HepG2 (cell line): ENCODE results near the gene PCSK2. TPM values are rescaled to one million over a fixed set of nuclear protein-coding genes. Genes with fewer than 3 reads are reported as not detected.

Experiments
- ATAC-seq: fragments of 200-7000 bp; cut with Tn5 transposase; 3 replicates; pipeline ENCODE4 v1.9.1; 2020; ENCODE audit warnings: mild to moderate bottlenecking, moderate library complexity
- BruUV-seq: library from RNA; stranded (reverse); fragments of 400-500 nt; replicated peaks from 2 replicates; lab custom pipeline; 2021; lab: Mats Ljungman, UMichigan
- CTCF ChIA-PET: fragments of 300-600 bp; formaldehyde crosslinking; extraction: SDS; loops from one replicate; lab custom pipeline; 2021; ENCODE audit warnings: low total read pairs, inconsistent platforms, low intra/inter-chr PET ratio; lab: Yijun Ruan, JAX
- POLR2A ChIA-PET: fragments of 350-600 bp; sonication (Branson Sonifier 250); formaldehyde crosslinking; loops from one replicate; lab custom pipeline; 2020; ENCODE audit warnings: antibody characterized with exemption, inconsistent platforms; lab: Yijun Ruan, JAX
- DNase-seq: peaks from one replicate; pipeline ENCODE4 v3.0.0-alpha.2; 2015; ENCODE audit warnings: low spot score
- FAIRE-seq: peaks from 3 replicates; lab custom pipeline; 2011; peaks lifted over from hg19 to GRCh38; lab: Jason Lieb, UNC
- H2AFZ ChIP-seq: one replicate; pipeline ENCODE4 v1.6.1; 2011; ENCODE audit warnings: low read length, inconsistent platforms
- H3K27ac ChIP-seq: fragments of 300-600 bp; 3 replicates; pipeline ENCODE4 v1.8.0; 2011; ENCODE audit warnings: mixed run types, mild to moderate bottlenecking, mixed read lengths, low read length, inconsistent platforms; ENCODE audit not compliant: insufficient read depth; ENCODE audit errors: extremely low read length
- H3K27me3 ChIP-seq, 2 experiments: fragments of 200-600 bp in 1 of 2; 2 replicates in 1 of 2; 3 replicates in 1 of 2; pipeline versions ENCODE4 v1.6.0 to v1.8.0; 2011; ENCODE audit warnings: low read length in 2 of 2, mild to moderate bottlenecking in 2 of 2, moderate library complexity in 2 of 2, inconsistent platforms in 1 of 2; ENCODE audit not compliant: insufficient read depth in 2 of 2, control insufficient read depth in 1 of 2
- H3K36me3 ChIP-seq, 2 experiments: fragments of 200-600 bp in 1 of 2; replicated peaks in 1 of 2; 2 replicates in 1 of 2; 3 replicates in 1 of 2; pipeline versions ENCODE4 v1.5.1 to v1.8.0; 2011; ENCODE audit warnings: low read length in 2 of 2, inconsistent platforms in 1 of 2; ENCODE audit not compliant: insufficient read depth in 2 of 2, control insufficient read depth in 1 of 2
- H3K4me1 ChIP-seq: 2 replicates; pipeline ENCODE4 v1.5.1; 2012; ENCODE audit warnings: low read length, inconsistent platforms; ENCODE audit not compliant: insufficient read depth
- H3K4me2 ChIP-seq: 2 replicates; pipeline ENCODE4 v1.6.0; 2011; ENCODE audit warnings: low read depth, low read length, inconsistent platforms
- H3K4me3 ChIP-seq, 3 experiments: fragments of 200-600 bp in 1 of 3; sonication (generic), shearing (Covaris generic) in 1 of 3; replicated peaks in 1 of 3; 2 replicates each; pipeline ENCODE4 v1.5.1; 2011 to 2016; ENCODE audit warnings: low read length in 3 of 3, inconsistent platforms in 2 of 3, low read depth in 2 of 3, mild to moderate bottlenecking in 2 of 3, control low read depth in 1 of 3, mixed read lengths in 1 of 3; ENCODE audit not compliant: insufficient read depth in 1 of 3
- H3K79me2 ChIP-seq: one replicate; pipeline ENCODE4 v1.6.1; 2011; ENCODE audit warnings: low read length, inconsistent platforms; ENCODE audit not compliant: insufficient read depth
- H3K9ac ChIP-seq: 2 replicates; pipeline ENCODE4 v1.6.0; 2011; ENCODE audit warnings: mild to moderate bottlenecking, low read depth, low read length, inconsistent platforms; ENCODE audit not compliant: insufficient read depth
- H3K9me3 ChIP-seq: 2 replicates; pipeline ENCODE4 v1.5.1; 2012; ENCODE audit warnings: mild to moderate bottlenecking, low read length
- H4K20me1 ChIP-seq: 2 replicates; pipeline ENCODE4 v1.6.0; 2011; ENCODE audit warnings: inconsistent platforms, mild to moderate bottlenecking, low read length, moderate library complexity; ENCODE audit not compliant: insufficient read depth
- ARID2 ChIP-seq: sonication (generic); formaldehyde crosslinking; IDR thresholded peaks from 2 replicates; pipeline ENCODE4 v1.8.1; 2022; ENCODE audit warnings: mild to moderate bottlenecking, missing genetic modification reagents, borderline replicate concordance
- DMAP1 ChIP-seq: IDR thresholded peaks from 2 replicates; pipeline ENCODE4 v1.6.1; 2016
- ESRRA ChIP-seq: sonication (generic); formaldehyde crosslinking; IDR thresholded peaks from 2 replicates; pipeline ENCODE4 v1.5.1; 2020; ENCODE audit warnings: mild to moderate bottlenecking, low read depth, missing genetic modification reagents
- HNRNPL ChIP-seq: fragments of 200-400 bp; formaldehyde crosslinking; IDR thresholded peaks from 2 replicates; pipeline ENCODE4 v1.6.1; 2017; ENCODE audit warnings: mild to moderate bottlenecking, low read depth, low read length
- IKZF4 ChIP-seq: sonication (generic); formaldehyde crosslinking; IDR thresholded peaks from 2 replicates; pipeline ENCODE4 v1.5.1; 2020; ENCODE audit warnings: borderline replicate concordance, mild to moderate bottlenecking, low read depth, missing genetic modification reagents; ENCODE audit errors: not compliant biosample characterization
- IKZF5 ChIP-seq: IDR thresholded peaks from 2 replicates; pipeline ENCODE4 v1.6.1; 2018; ENCODE audit warnings: missing genetic modification reagents, mild to moderate bottlenecking, missing compliant biosample characterization
- JARID2 ChIP-seq: sonication (generic); formaldehyde crosslinking; IDR thresholded peaks from 2 replicates; pipeline ENCODE4 v1.8.1; 2023; ENCODE audit warnings: missing genetic modification reagents, inconsistent platforms; ENCODE audit not compliant: insufficient replicate concordance
- KDM3A ChIP-seq: IDR thresholded peaks from 2 replicates; pipeline ENCODE4 v1.6.1; 2018; ENCODE audit warnings: low read depth, missing compliant biosample characterization
- KMT2A ChIP-seq: sonication (generic); formaldehyde crosslinking; IDR thresholded peaks from 2 replicates; pipeline ENCODE4 v1.4.0; 2020; ENCODE audit warnings: missing genetic modification reagents
- MAFF ChIP-seq: IDR thresholded peaks from 2 replicates; pipeline ENCODE4 v1.6.1; 2011; ENCODE audit warnings: low read depth, low read length, improper control_type of control experiment
- MAFK ChIP-seq, 2 experiments: IDR thresholded peaks in 1 of 2; conservative IDR thresholded peaks in 1 of 2; 2 replicates each; pipeline ENCODE4 v1.6.1; 2011; ENCODE audit warnings: improper control_type of control experiment in 2 of 2, low read length in 2 of 2
- MED1 ChIP-seq: sonication (generic); formaldehyde crosslinking; IDR thresholded peaks from 2 replicates; pipeline ENCODE4 v1.4.0; 2020; ENCODE audit warnings: missing genetic modification reagents
- NR2F1 ChIP-seq, 2 experiments: fragments of 450-650 bp in 1 of 2; formaldehyde crosslinking in 1 of 2; IDR thresholded peaks; 2 replicates each; pipeline versions ENCODE4 v1.5.0 to v1.6.1; 2016 to 2020; ENCODE audit warnings: mild to moderate bottlenecking in 1 of 2, missing compliant biosample characterization in 1 of 2, missing genetic modification reagents in 1 of 2, moderate library complexity in 1 of 2
- SNAPC5 ChIP-seq: sonication (generic); formaldehyde crosslinking; IDR thresholded peaks from 2 replicates; pipeline ENCODE4 v1.8.1; 2023; ENCODE audit warnings: mild to moderate bottlenecking, missing genetic modification reagents, borderline replicate concordance
- TBL1XR1 ChIP-seq: fragments of 150-350 bp; IDR thresholded peaks from 2 replicates; pipeline ENCODE4 v1.6.1; 2014; ENCODE audit warnings: borderline replicate concordance, low read length; ENCODE audit not compliant: partially characterized antibody
- TBX2 ChIP-seq: sonication (generic); formaldehyde crosslinking; IDR thresholded peaks from 2 replicates; pipeline ENCODE4 v1.5.0; 2020; ENCODE audit warnings: missing genetic modification reagents, mild to moderate bottlenecking, borderline replicate concordance
- ZNF136 ChIP-seq: sonication (generic); formaldehyde crosslinking; IDR thresholded peaks from 2 replicates; pipeline ENCODE4 v1.8.1; 2022; ENCODE audit warnings: low read depth, mild to moderate bottlenecking, moderate library complexity, missing genetic modification reagents
- ZNF543 ChIP-seq: sonication (generic); formaldehyde crosslinking; IDR thresholded peaks from 2 replicates; pipeline ENCODE4 v1.4.0; 2020; ENCODE audit warnings: mild to moderate bottlenecking, missing genetic modification reagents
- ZNF616 ChIP-seq: sonication (generic); formaldehyde crosslinking; IDR thresholded peaks from 2 replicates; pipeline ENCODE4 v1.5.0; 2020; ENCODE audit warnings: low read depth, mild to moderate bottlenecking, missing genetic modification reagents
- ZNF672 ChIP-seq: sonication (generic); formaldehyde crosslinking; IDR thresholded peaks from 2 replicates; pipeline ENCODE4 v1.8.1; 2022; ENCODE audit warnings: missing genetic modification reagents
- ZSCAN12 ChIP-seq: sonication (generic); formaldehyde crosslinking; IDR thresholded peaks from 2 replicates; pipeline ENCODE4 v1.9.0; 2021; ENCODE audit warnings: mild to moderate bottlenecking, missing genetic modification reagents
- whole genome bisulfite sequencing: methylation state at CpG from one replicate; pipeline ENCODE4 v1.1.6; 2017; ENCODE audit warnings: low lambda C conversion rate; 5-methylcytosine and 5-hydroxymethylcytosine counted together
- in situ Hi-C: cut with HindIII; loops from 2 replicates; pipeline ENCODE4 v1.10.0; 2017; ENCODE audit warnings: low pct_unique_long_range_greater_than_20kb; ENCODE audit not compliant: extremely low pct_ligation_motif_present
- intact Hi-C: fragments of 100-400 bp; cut with micrococcal nuclease; formaldehyde crosslinking; loops from one replicate; pipeline ENCODE4 v1.10.0; 2022; ENCODE audit not compliant: unreplicated experiment
- polyA plus RNA-seq, 8 experiments: library from polyadenylated mRNA; depleted of rRNA in 3 of 8; stranded (reverse) in 7 of 8; unstranded in 1 of 8; fragments of >200 nt; fragmentation: Illumina TruSeq in 4 of 8; extraction: Trizol in 4 of 8; gene quantifications; 2 replicates each; pipeline versions ENCODE4 v1.2.1 to v1.2.3, GENCODE V29; 2011 to 2016; ENCODE audit warnings: low read depth in 4 of 8, missing spikeins in 1 of 8, mixed read lengths in 1 of 8; ENCODE audit not compliant: insufficient read depth in 1 of 8
- total RNA-seq, 5 experiments: library from RNA; depleted of rRNA; stranded (reverse); fragments of >200 nt; fragmentation: Illumina TruSeq; extraction: Trizol; gene quantifications; 2 replicates each; pipeline ENCODE4 v1.2.3, GENCODE V29; 2016; ENCODE audit warnings: low read depth in 1 of 5

PCSK2 gene
- total and polyA plus RNA-seq, 2 of the 13 experiments (the other 11 are each of a cell fraction or from before 2014, with no cell fraction given): not detected

GRCh38 chr20:17339000-17339399 lies 112.2 kb downstream of the PCSK2 start:
- no TSS peak for BruUV-seq
- CTCF ChIA-PET: no interaction called here
- H3K27me3 ChIP-seq: peaks cover 0 to 3% of the 10 kb centered on the region in 2 experiments; a peak in 2 of 5 replicates

GRCh38 chr20:17343091-17343490 lies 116.3 kb downstream of the PCSK2 start:
- Histone ChIP-seq H2AFZ (no peak overlapping the region), H3K4me1 (no peaks in the 10 kb centered on the region), H3K9me3 (no peaks in the 10 kb centered on the region), H3K4me2 (no peak overlapping the region), H3K9ac (no peak overlapping the region), H3K36me3 (no peaks in the 10 kb centered on the region), H3K27ac (no peak overlapping the region), H3K4me3 (no peak overlapping the region), H3K79me2 (no peaks in the 10 kb centered on the region), H4K20me1 (no peaks in the 10 kb centered on the region), H3K27me3 (peaks cover 0 to 3% of the 10 kb centered on the region in 2 experiments; a peak in 2 of 5 replicates)
- FAIRE-seq: no peak
- 9% methylated on average over 1 of the region's 1 CpG for whole genome bisulfite sequencing
- CTCF ChIA-PET: no interaction called here
- ATAC-seq: no peak
- no peak for DNase-seq
- POLR2A ChIA-PET: no interaction called here
- BruUV-seq: no TSS peak
- in situ Hi-C loops: no loop called here
- intact Hi-C loops: no loop called here
- no peak for TF ChIP-seq SNAPC5 (CRISPR knock-in tag)
- TF ChIP-seq ZNF543 (CRISPR knock-in tag): no peak
- no peak for TF ChIP-seq NR2F1 (CRISPR knock-in tag; IDR thresholded peaks at IDR 0.05)
- no peak for TF ChIP-seq KDM3A (CRISPR knock-in tag)
- no peak for TF ChIP-seq ZNF616 (CRISPR knock-in tag)
- no peak for TF ChIP-seq HNRNPL
- TF ChIP-seq DMAP1: no peak
- no peak for TF ChIP-seq KMT2A
- TF ChIP-seq TBX2: no peak
- no peak for TF ChIP-seq ZSCAN12 (CRISPR knock-in tag)
- TF ChIP-seq MED1 (CRISPR knock-in tag): no peak
- TF ChIP-seq ESRRA (CRISPR knock-in tag): no peak
- TF ChIP-seq TBL1XR1: no peak

More at GRCh38 chr20:17339000-17339399, 112.2 kb downstream of the PCSK2 start:
- Histone ChIP-seq H3K79me2 (no peaks in the 10 kb centered on the region), H4K20me1 (no peaks in the 10 kb centered on the region), H2AFZ (no peak overlapping the region), H3K36me3 (no peaks in the 10 kb centered on the region), H3K9ac (no peak overlapping the region), H3K4me1 (no peaks in the 10 kb centered on the region)
- no peak for ATAC-seq
- in situ Hi-C loops: no loop called here
- TF ChIP-seq ESRRA (CRISPR knock-in tag) (no peak), ARID2 (CRISPR knock-in tag) (no peak), ZNF136 (CRISPR knock-in tag) (no peak), MAFF (peak; percentile 96), MAFK (conservative IDR thresholded peaks at IDR 0.05 in 1 of 2, IDR thresholded peaks at IDR 0.05 in 1 of 2; ENCODE audit: low read length in 2 of 2) (peak; percentile 98), ZNF672 (no peak), IKZF4 (CRISPR knock-in tag) (no peak), JARID2 (CRISPR knock-in tag) (no peak), IKZF5 (CRISPR knock-in tag) (no peak)
- TF ChIP-seq, all 625 proteins: peak for 2
- Histone ChIP-seq H3K9me3 (no peaks in the 10 kb centered on the region), H3K4me2 (no peak overlapping the region), H3K4me3 (no peak overlapping the region), H3K27ac (no peak overlapping the region)
- DNase-seq: no peak
- POLR2A ChIA-PET: no interaction called here
- whole genome bisulfite sequencing: under 1% methylated on average over 6 of the region's 6 CpGs
- FAIRE-seq: peak; percentile 34
- intact Hi-C loops: no loop called here
